ENCODE measurements around the gene MAGI2. TPM values are rescaled to one million over a fixed set of nuclear protein-coding genes. Genes with fewer than 3 reads are reported as not detected.
"Not testable (repeated sequence)": the region's sequence is repeated elsewhere in the genome, so short reads cannot be mapped to it uniquely, and the experiment has no call there.

The MAGI2 gene
- total RNA-seq, 1 experiment from 2014 or later: 14.3 TPM

- Histone ChIP-seq H3K4me1 (ENCODE audit: insufficient read depth, low read length) (no peaks in the 10 kb centered on the region), H3K9me3 (ENCODE audit: control insufficient read depth, low read depth, low read length) (no peaks in the 10 kb centered on the region), H2AK5ac (ENCODE audit: insufficient read length, low read length) (no peak overlapping the region), H3K27ac (ENCODE audit: insufficient read length, low read depth, low read length) (no peak overlapping the region), H3K18ac (ENCODE audit: insufficient read length, low read depth, low read length) (no peak overlapping the region), H3K9ac (ENCODE audit: extremely low read depth, insufficient read length, low read length) (no peak overlapping the region), H3T11ph (ENCODE audit: low read length) (no peak overlapping the region), H4K20me1 (ENCODE audit: control insufficient read depth, insufficient read depth, insufficient read length) (no peaks in the 10 kb centered on the region), H2BK12ac (ENCODE audit: insufficient read length, low read depth, low read length) (no peak overlapping the region), H4K91ac (ENCODE audit: insufficient read length, low read depth, low read length) (no peak overlapping the region), H2AFZ (ENCODE audit: low read length) (no peak overlapping the region), H4K8ac (replicated peaks; ENCODE audit: insufficient read length, low read depth, low read length) (no peak overlapping the region), H2BK20ac (ENCODE audit: low read depth, low read length, poor library complexity, severe bottlenecking) (no peak overlapping the region), H3K56ac (ENCODE audit: insufficient read length, low read depth, low read length) (no peak overlapping the region), H3K14ac (ENCODE audit: insufficient read depth, low read length) (no peak overlapping the region), H2BK15ac (ENCODE audit: low read depth, low read length) (no peak overlapping the region), H3K23me2 (ENCODE audit: insufficient read length, low read depth, low read length, poor library complexity, severe bottlenecking) (no peaks in the 10 kb centered on the region), H2BK5ac (ENCODE audit: insufficient read length, low read length) (no peak overlapping the region), H3K4me2 (ENCODE audit: insufficient read depth, insufficient read length, low read length) (no peak overlapping the region), H4K5ac (ENCODE audit: insufficient read length, low read depth, low read length) (no peak overlapping the region), H3K27me3 (ENCODE audit: insufficient read depth, low read length) (no peaks in the 10 kb centered on the region), H3K79me2 (ENCODE audit: insufficient read depth, low read length) (no peaks in the 10 kb centered on the region), H2BK120ac (ENCODE audit: low read depth, low read length, poor library complexity, severe bottlenecking) (no peak overlapping the region), H3K4ac (ENCODE audit: low read depth, low read length) (no peak overlapping the region), H3K23ac (ENCODE audit: insufficient read length, low read depth, low read length) (no peak overlapping the region), H3K79me1 (ENCODE audit: insufficient read depth, low read depth, low read length, poor library complexity, severe bottlenecking) (no peaks in the 10 kb centered on the region)
- H3K36me3 Mint-ChIP-seq (ENCODE audit: insufficient read depth in 1 of 3, low read depth in 3 of 3): no peaks in the 10 kb centered on the region; a peak in 1 of 7 replicates
- no peaks in the 10 kb centered on the region for H3K27me3 Mint-ChIP-seq (ENCODE audit: low read depth)
- no peaks in the 10 kb centered on the region for H3K4me1 Mint-ChIP-seq
- TF ChIP-seq CTCF (conservative IDR thresholded peaks at IDR 0.05): no peak
- H3K4me3 Mint-ChIP-seq: no peak overlapping the region
- DNase-seq: no peak
- H3K9me3 Mint-ChIP-seq: no peaks in the 10 kb centered on the region; a peak in 2 of 5 replicates
- H3K27ac Mint-ChIP-seq: no peak overlapping the region
- WGBS (ENCODE audit: extremely low coverage, insufficient read length, low lambda C conversion rate): no CpG with 5 or more reads among the region's 2 CpGs
These were observed 1157.3 kb downstream of the MAGI2 start for GRCh38 chr7:78296046-78296597.

GRCh38 chr7:78289471-78289870, 1164.0 kb downstream of the MAGI2 start:
- not testable (repeated sequence) for H3K23ac ChIP-seq (ENCODE audit: insufficient read length, low read depth, low read length); H3K36me3 Mint-ChIP-seq (ENCODE audit: insufficient read depth in 1 of 3, low read depth in 3 of 3); H3K23me2 ChIP-seq (ENCODE audit: insufficient read length, low read depth, low read length, poor library complexity, severe bottlenecking); H4K5ac ChIP-seq (ENCODE audit: insufficient read length, low read depth, low read length); H2BK120ac ChIP-seq (ENCODE audit: low read depth, low read length, poor library complexity, severe bottlenecking); H3K4ac ChIP-seq (ENCODE audit: low read depth, low read length); H3K27me3 ChIP-seq (ENCODE audit: insufficient read depth, low read length); H3K18ac ChIP-seq (ENCODE audit: insufficient read length, low read depth, low read length); H3K4me2 ChIP-seq (ENCODE audit: insufficient read depth, insufficient read length, low read length); H3K79me2 ChIP-seq (ENCODE audit: insufficient read depth, low read length); H2BK5ac ChIP-seq (ENCODE audit: insufficient read length, low read length); H3K14ac ChIP-seq (ENCODE audit: insufficient read depth, low read length); DNase-seq; H3K4me1 Mint-ChIP-seq; H4K20me1 ChIP-seq (ENCODE audit: control insufficient read depth, insufficient read depth, insufficient read length); H2BK20ac ChIP-seq (ENCODE audit: low read depth, low read length, poor library complexity, severe bottlenecking); H3K9ac ChIP-seq (ENCODE audit: extremely low read depth, insufficient read length, low read length); H3K27ac ChIP-seq (ENCODE audit: insufficient read length, low read depth, low read length); H2AK5ac ChIP-seq (ENCODE audit: insufficient read length, low read length); H2BK12ac ChIP-seq (ENCODE audit: insufficient read length, low read depth, low read length); H3K4me1 ChIP-seq (ENCODE audit: insufficient read depth, low read length); H4K8ac ChIP-seq (replicated peaks; ENCODE audit: insufficient read length, low read depth, low read length); H3K56ac ChIP-seq (ENCODE audit: insufficient read length, low read depth, low read length); H3T11ph ChIP-seq (ENCODE audit: low read length); H3K27me3 Mint-ChIP-seq (ENCODE audit: low read depth); H3K27ac Mint-ChIP-seq; H2BK15ac ChIP-seq (ENCODE audit: low read depth, low read length); H4K91ac ChIP-seq (ENCODE audit: insufficient read length, low read depth, low read length); H2AFZ ChIP-seq (ENCODE audit: low read length); H3K4me3 Mint-ChIP-seq; H3K9me3 Mint-ChIP-seq; H3K9me3 ChIP-seq (ENCODE audit: control insufficient read depth, low read depth, low read length); H3K79me1 ChIP-seq (ENCODE audit: insufficient read depth, low read depth, low read length, poor library complexity, severe bottlenecking)
- WGBS (ENCODE audit: extremely low coverage, insufficient read length, low lambda C conversion rate): no CpG with 5 or more reads among the region's 3 CpGs
